Stimulated activated CD4-positive, alpha-beta T cell treated with anti-CD3 and anti-CD28 coated beads, Interleukin-4, amount 100 ng/mL, for 48 hours (primary cell): Measurements from ENCODE around the gene OR52I2.
A peak's percentile ranks its signal among the peaks of the same experiment; 100 is the strongest.

Experiments used
- DNase-seq, 2 donors: peaks; one replicate each; pipeline ENCODE4 v3.0.0-alpha.2; 2020; ENCODE audit warnings: low read depth in 2 of 2

The OR52I2 gene

GRCh38 chr11:4607781-4608666 lies 26.5 kb downstream of the OR52I2 start, which contains the start of gene TRIM68:
TSS of gene TRIM68 (minus strand) at chr11:4608231. CDS start at chr11:4605504, 2,727 bp downstream.
- DNase-seq = peak; percentile 85 to 92

- no peak for DNase-seq
Observed at GRCh38 chr11:4610258-4610935, 28.9 kb downstream of the OR52I2 start.

GRCh38 chr11:4611986-4612385 lies 30.4 kb downstream of the OR52I2 start:
- no peak for DNase-seq

GRCh38 chr11:4615856-4616444 lies 34.4 kb downstream of the OR52I2 start:
- no peak for DNase-seq

- DNase-seq = no peak
Observed at GRCh38 chr11:4619514-4619913, 38.0 kb downstream of the OR52I2 start.

- peak; percentile 54 to 57 for DNase-seq
Observed at GRCh38 chr11:4626207-4627099, 44.9 kb downstream of the OR52I2 start.

GRCh38 chr11:4636136-4636535 lies 54.6 kb downstream of the OR52I2 start:
- no peak for DNase-seq

- DNase-seq = peak; percentile 45 to 64
Observed at GRCh38 chr11:4636962-4637661, 55.6 kb downstream of the OR52I2 start, which contains the start of gene OR51D1. TSS of gene OR51D1 (plus strand) at chr11:4637477. CDS start at chr11:4639791, 2,314 bp downstream.

GRCh38 chr11:4637662-4638047 lies 56.1 kb downstream of the OR52I2 start:
- DNase-seq = no peak

- DNase-seq = no peak
Observed at GRCh38 chr11:4639931-4640330, 58.4 kb downstream of the OR52I2 start.

GRCh38 chr11:4641501-4641900 lies 60.0 kb downstream of the OR52I2 start:
- no peak for DNase-seq

GRCh38 chr11:4642043-4642442 lies 60.5 kb downstream of the OR52I2 start:
- no peak for DNase-seq
